Activated CD8-positive, alpha-beta memory T cell treated with anti-CD3 and anti-CD28 coated beads, Interleukin-2, amount 10 ng/mL, durations not matched to agents 7 days and 5 days (primary cell): ENCODE measurements around the gene CALHM3. TPM values are rescaled to one million over a fixed set of nuclear protein-coding genes. Genes with fewer than 3 reads are reported as not detected.

Experiments
- ATAC-seq: fragments of 150-1000 bp; cut with Tn5 transposase; one replicate; pipeline ENCODE4 v1.10.0; 2021; ENCODE audit warnings: moderate library complexity
- CTCF ChIA-PET: fragments of 350-600 bp; sonication (Branson Sonifier 250); formaldehyde crosslinking; loops from one replicate; lab custom pipeline; 2021; ENCODE audit warnings: antibody characterized with exemption; lab: Charles Lee
- DNase-seq: peaks from one replicate; pipeline ENCODE4 v3.0.0-alpha.2; 2020
- H3K27ac Mint-ChIP-seq: one replicate; pipeline ENCODE4 v1.8.0; 2021; ENCODE audit warnings: mild to moderate bottlenecking, mixed read lengths
- H3K27me3 Mint-ChIP-seq: one replicate; pipeline ENCODE4 v1.8.0; 2021; ENCODE audit warnings: mixed read lengths
- H3K36me3 Mint-ChIP-seq: one replicate; pipeline ENCODE4 v1.8.0; 2021; ENCODE audit warnings: mild to moderate bottlenecking, mixed read lengths
- H3K4me1 Mint-ChIP-seq: one replicate; pipeline ENCODE4 v1.8.0; 2021; ENCODE audit warnings: mixed read lengths
- H3K4me3 Mint-ChIP-seq: one replicate; pipeline ENCODE4 v1.8.0; 2021; ENCODE audit warnings: mild to moderate bottlenecking, moderate library complexity, mixed read lengths
- H3K9me3 Mint-ChIP-seq: one replicate; pipeline ENCODE4 v1.8.0; 2022; ENCODE audit warnings: low read depth, mixed read lengths
- total RNA-seq, 2 experiments: library from RNA; stranded (reverse); gene quantifications; one replicate each; pipeline ENCODE4 v1.2.3, GENCODE V29; 2021

The CALHM3 gene
- total RNA-seq, 2 experiments from 2014 or later, result not detected

DNA sequence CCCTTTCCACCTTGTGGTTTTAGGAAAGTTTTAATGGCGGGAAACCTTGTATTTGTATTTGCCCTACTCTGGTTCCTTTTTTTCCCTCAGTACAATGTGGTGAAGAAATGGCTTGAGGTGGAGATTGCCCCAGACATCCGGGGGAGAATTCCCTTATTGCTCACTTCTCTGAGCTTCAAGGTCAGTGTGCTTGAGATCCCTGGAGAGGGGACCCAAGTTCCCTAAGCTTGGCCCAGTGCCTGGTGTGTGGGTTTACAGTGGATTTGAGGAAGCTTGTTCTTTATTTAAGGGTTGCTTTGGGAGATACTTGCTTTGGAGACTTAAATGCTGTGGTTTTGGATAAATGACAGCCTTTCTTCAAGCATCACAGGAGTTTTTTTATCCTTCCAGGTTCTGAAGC, 45.2 kb downstream of the CALHM3 start:
- Mint-ChIP-seq H3K27ac (no peak overlapping the region), H3K36me3 (peaks cover 56% of the 10 kb centered on the region), H3K4me1 (peaks cover 39% of the 10 kb centered on the region), H3K9me3 (no peaks in the 10 kb centered on the region), H3K4me3 (no peak overlapping the region), H3K27me3 (no peaks in the 10 kb centered on the region)
- DNase-seq, result no peak
- CTCF ChIA-PET, result interaction anchor here (1.6 to 1.7 kb wide), 2 partner anchors 52 to 57 kb away, joined by 3 to 6 read pairs; no protein-coding TSS in a partner anchor
- ATAC-seq, result no peak

DNA sequence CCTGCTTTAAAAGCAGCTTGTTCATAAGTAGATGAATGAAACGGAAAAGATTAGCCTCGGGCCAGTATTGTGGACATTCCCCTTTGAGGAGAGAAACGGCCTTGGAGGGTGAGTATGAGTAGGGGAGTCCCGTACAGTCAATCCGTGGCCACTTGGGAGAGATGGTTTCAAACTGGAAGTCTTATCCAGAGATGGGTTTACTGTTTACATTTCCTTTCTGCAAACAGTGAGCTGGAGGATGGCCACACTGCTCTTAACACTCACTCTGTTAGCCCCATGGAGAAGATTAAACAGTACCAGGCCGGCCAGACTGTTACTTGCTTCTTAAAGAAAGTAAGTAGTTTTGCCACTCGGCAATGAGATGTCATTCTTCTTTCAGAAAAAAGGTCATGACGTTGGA, 47.1 kb downstream of the CALHM3 start:
- no peak for ATAC-seq
- Mint-ChIP-seq H3K9me3 (no peaks in the 10 kb centered on the region), H3K27ac (peak overlapping the region; percentile 59), H3K4me1 (peaks cover 50% of the 10 kb centered on the region), H3K27me3 (no peaks in the 10 kb centered on the region), H3K36me3 (peaks cover 63% of the 10 kb centered on the region), H3K4me3 (no peak overlapping the region)
- CTCF ChIA-PET, result interaction anchor here (0.7 to 2.3 kb wide), 6 partner anchors 14 to 59 kb away, joined by 3 to 8 read pairs (median 4); no protein-coding TSS in a partner anchor
- DNase-seq, result no peak

DNA sequence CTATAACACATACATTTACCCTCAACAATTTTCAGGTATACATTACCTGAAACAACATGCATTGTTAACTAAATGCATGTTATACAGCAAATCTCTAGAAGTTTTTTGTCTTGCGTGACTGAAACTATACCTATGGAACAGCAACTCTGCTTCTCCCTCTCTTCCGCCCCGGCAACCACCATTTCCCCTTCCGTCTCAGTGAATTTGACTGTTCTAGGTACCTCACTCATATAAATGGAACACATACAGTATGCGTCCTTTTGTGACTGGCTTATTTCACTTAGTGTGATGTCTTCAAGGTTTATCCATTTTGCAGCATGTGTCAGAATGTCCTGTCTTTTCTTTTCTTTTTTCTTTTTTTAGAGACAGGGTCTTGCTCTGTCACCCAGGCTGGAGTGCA, 49.4 kb downstream of the CALHM3 start:
- Mint-ChIP-seq H3K36me3 (peaks cover 61% of the 10 kb centered on the region), H3K9me3 (no peaks in the 10 kb centered on the region)
- CTCF ChIA-PET, result interaction anchor here (1.0 to 2.3 kb wide), 4 partner anchors 12 to 64 kb away, joined by 3 to 6 read pairs (median 4); partner anchors contain the start of gene NEURL1

DNA sequence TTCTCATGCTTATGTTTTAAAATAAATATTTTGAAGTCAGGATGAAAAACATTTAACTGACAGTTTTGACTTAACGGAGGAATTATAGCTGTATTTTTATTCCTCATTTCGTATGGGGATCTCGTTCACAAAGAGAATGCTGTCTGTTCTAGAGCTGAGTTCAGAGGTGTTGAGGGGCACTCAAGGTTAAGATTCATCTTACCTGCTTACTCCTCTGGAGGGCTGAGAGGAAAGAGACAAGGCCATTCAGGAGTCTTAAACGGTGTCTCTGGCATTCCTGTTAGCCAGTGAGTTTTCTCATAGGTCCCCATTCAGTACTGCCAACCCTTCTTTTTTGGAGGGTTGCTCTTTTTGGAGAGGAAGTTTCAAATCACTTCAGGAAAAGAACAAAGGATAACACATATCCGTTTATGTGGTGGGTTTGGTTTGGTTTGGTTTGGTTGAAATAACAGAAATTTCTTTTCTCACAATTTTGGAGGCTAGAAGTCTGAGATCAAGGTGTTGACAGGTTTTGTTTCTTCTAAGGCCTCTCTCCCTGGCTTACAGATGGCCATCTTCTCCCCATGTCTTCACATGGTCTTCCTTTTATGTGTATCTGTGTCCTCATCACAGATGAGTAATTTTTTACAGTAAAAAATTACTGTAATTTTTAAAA, 49.9 kb downstream of the CALHM3 start:
- ATAC-seq, result peak; percentile 40
- DNase-seq, result no peak
- H3K27me3 Mint-ChIP-seq, result no peaks in the 10 kb centered on the region
- CTCF ChIA-PET, result interaction anchor here (0.7 to 1.0 kb wide), 3 partner anchors 12 to 64 kb away, joined by 3 to 4 read pairs (median 3); partner anchors contain the start of gene NEURL1
- H3K36me3 Mint-ChIP-seq, result peaks cover 64% of the 10 kb centered on the region
- no peaks in the 10 kb centered on the region for H3K9me3 Mint-ChIP-seq
- no peak overlapping the region for H3K4me3 Mint-ChIP-seq
- H3K27ac Mint-ChIP-seq, result peak overlapping the region; percentile 74
- H3K4me1 Mint-ChIP-seq, result peaks cover 43% of the 10 kb centered on the region

More for the DNA sequence above, 49.4 kb downstream of the CALHM3 start:
- no peaks in the 10 kb centered on the region for H3K27me3 Mint-ChIP-seq
- peak overlapping the region; percentile 1 for H3K4me3 Mint-ChIP-seq
- peaks cover 43% of the 10 kb centered on the region for H3K4me1 Mint-ChIP-seq
- no peak for DNase-seq
- peak overlapping the region; percentile 74 for H3K27ac Mint-ChIP-seq
- peak; percentile 48 for ATAC-seq

DNA sequence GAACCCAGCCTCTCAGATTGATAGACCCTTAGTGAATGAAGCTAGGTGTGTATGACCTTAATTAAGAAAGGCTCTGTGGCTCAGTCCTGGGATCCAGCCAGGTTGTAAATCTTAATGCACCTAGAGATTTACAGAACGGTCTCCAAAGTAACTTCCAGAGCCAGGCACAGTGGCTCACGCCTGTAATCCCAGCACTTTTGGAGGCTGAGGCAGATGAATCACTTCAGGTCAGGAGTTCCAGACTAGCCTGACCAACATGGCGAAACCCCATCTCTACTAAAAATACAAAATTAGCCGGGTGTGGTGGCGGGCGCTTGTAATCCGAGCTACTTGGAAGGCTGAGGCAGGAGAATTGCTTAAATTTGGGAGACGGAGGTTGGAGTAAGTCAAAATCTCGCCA, 51.2 kb downstream of the CALHM3 start:
- Mint-ChIP-seq H3K4me3 (no peak overlapping the region), H3K27me3 (no peaks in the 10 kb centered on the region), H3K27ac (peak overlapping the region; percentile 56), H3K9me3 (no peaks in the 10 kb centered on the region), H3K4me1 (peaks cover 43% of the 10 kb centered on the region), H3K36me3 (peaks cover 64% of the 10 kb centered on the region)
- no peak for ATAC-seq
- CTCF ChIA-PET, result interaction anchor here (0.7 to 1.3 kb wide), 4 partner anchors 46 to 164 kb away, joined by 3 to 4 read pairs (median 3); no protein-coding TSS in a partner anchor
- DNase-seq, result no peak

DNA sequence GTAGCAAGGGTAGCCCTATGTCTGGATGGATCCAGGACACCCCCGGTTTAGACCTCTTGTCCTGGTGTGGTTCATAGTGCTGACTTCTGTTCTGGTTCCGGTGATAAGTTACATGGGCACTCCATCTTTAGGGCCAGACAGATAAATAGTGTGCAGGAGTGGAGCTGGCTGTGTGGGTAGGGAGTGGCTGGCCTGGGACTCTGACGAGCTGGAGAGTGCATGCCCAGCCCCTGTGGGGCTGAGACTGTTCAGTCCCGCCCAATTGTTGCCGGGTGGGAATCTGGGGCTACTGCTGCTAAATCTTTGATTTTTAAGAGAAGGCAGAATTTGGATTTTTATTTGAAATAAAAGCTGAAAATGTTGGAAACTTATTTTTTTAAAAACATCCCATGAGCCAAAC, 55.3 kb downstream of the CALHM3 start:
- no peak overlapping the region for H3K27ac Mint-ChIP-seq
- ATAC-seq (no peak), DNase-seq (no peak)
- CTCF ChIA-PET, result interaction anchor here (1.0 to 3.1 kb wide), 3 partner anchors 9 to 62 kb away, joined by 3 to 17 read pairs (median 6); no protein-coding TSS in a partner anchor
- no peaks in the 10 kb centered on the region for H3K27me3 Mint-ChIP-seq
- no peak overlapping the region for H3K4me3 Mint-ChIP-seq
- H3K36me3 Mint-ChIP-seq, result peaks cover 64% of the 10 kb centered on the region
- no peaks in the 10 kb centered on the region for H3K9me3 Mint-ChIP-seq
- peaks cover 10% of the 10 kb centered on the region for H3K4me1 Mint-ChIP-seq

Other genes with a start within 250 kb of the CALHM3 start
- gene RPEL1, start 233.4 kb downstream of the CALHM3 start, total RNA-seq, result not detected
- gene INA, start 202.1 kb downstream of the CALHM3 start, total RNA-seq, result under 1 TPM; 0.09 to 0.70 TPM
- 10 to 100 TPM; 17.0 to 17.2 TPM for gene PCGF6, start 128.1 kb downstream of the CALHM3 start, total RNA-seq
- gene TAF5, start 111.3 kb downstream of the CALHM3 start, total RNA-seq, result 10 to 100 TPM; 15.3 to 16.8 TPM
- gene ATP5MK, start 82.8 kb downstream of the CALHM3 start, total RNA-seq, result 100 to 1,000 TPM; 274 to 387 TPM
- gene PDCD11, start 82.6 kb downstream of the CALHM3 start, total RNA-seq, result 10 to 100 TPM; 59.4 to 67.7 TPM
- 10 to 100 TPM; 65.6 to 93.4 TPM for gene CALHM2, start 26.9 kb downstream of the CALHM3 start, total RNA-seq
- gene CALHM1, start 20.3 kb downstream of the CALHM3 start, total RNA-seq, result 1 to 10 TPM in 1 of 2 experiments, under 1 TPM in 1; 0.47 to 1.1 TPM
- gene NEURL1, start 14.5 kb upstream of the CALHM3 start, total RNA-seq, result 1 to 10 TPM; 2.2 to 2.5 TPM